Mammary epithelial cell (primary cell): ENCODE measurements around the gene SPINK5.

Source experiments
- CTCF ChIP-seq, 2 donors: IDR thresholded peaks in 1 of 2; conservative IDR thresholded peaks in 1 of 2; 2 replicates each; pipeline ENCODE4 v1.5.1; 2011 to 2012; ENCODE audit warnings: inconsistent platforms in 2 of 2, low read length in 2 of 2, mild to moderate bottlenecking in 2 of 2, control low read depth in 1 of 2, low read depth in 1 of 2; ENCODE audit not compliant: insufficient read depth in 1 of 2; ENCODE audit errors: extremely low read depth in 1 of 2
- EZH2 ChIP-seq: IDR thresholded peaks from 2 replicates; pipeline ENCODE4 v1.6.1; 2012; ENCODE audit warnings: low read length, inconsistent platforms, borderline replicate concordance

DNA sequence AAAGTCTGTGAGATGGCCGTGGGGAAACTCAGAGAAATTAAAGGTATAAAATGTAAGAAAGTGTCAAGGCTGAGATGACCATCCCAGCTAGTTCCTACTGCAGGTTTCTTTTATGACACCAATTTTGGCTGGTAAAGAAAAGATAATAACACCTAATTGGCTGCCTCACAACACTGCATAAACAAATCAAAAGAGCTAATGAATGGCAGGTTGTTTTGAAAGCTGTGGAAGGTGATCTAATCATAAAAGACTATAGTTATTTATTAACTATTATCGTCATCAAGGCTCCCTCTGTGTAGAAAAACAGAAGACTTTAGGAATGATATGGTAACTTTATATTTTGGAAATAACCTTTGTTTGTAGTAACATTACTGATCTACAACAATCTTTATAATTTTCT, 3.5 kb upstream of the SPINK5 start:
- no peak for TF ChIP-seq CTCF (conservative IDR thresholded peaks at IDR 0.05 in 1 of 2, IDR thresholded peaks at IDR 0.05 in 1 of 2; ENCODE audit: extremely low read depth in 1 of 2, insufficient read depth in 1 of 2, low read depth in 1 of 2, low read length in 2 of 2)
- TF ChIP-seq EZH2, result no peak
